Ovary (tissue), 3 donors: Measurements from ENCODE around the gene TCTN1.

Source experiments
- EP300 ChIP-seq: sonication (generic); formaldehyde crosslinking; IDR thresholded peaks from one replicate; pipeline ENCODE4 v1.6.1; 2017; ENCODE audit warnings: antibody characterized with exemption
- POLR2A ChIP-seq: fragments of 450-650 bp; IDR thresholded peaks from one replicate; pipeline ENCODE4 v1.6.1; 2017; ENCODE audit warnings: antibody characterized with exemption, mild to moderate bottlenecking, moderate library complexity
- TF ChIP-seq, protein P1 (sequence below), 3 donors: fragments of 450-650 bp in 2 of 3; fragments of 200-600 bp in 1 of 3; IDR thresholded peaks; one replicate each; pipeline versions ENCODE4 v1.5.1 to v1.8.0; 2016 to 2022; ENCODE audit warnings: antibody characterized with exemption in 3 of 3, mild to moderate bottlenecking in 1 of 3
- donor health status: DM: no; HTN: no; CAD: no.

DNA sequence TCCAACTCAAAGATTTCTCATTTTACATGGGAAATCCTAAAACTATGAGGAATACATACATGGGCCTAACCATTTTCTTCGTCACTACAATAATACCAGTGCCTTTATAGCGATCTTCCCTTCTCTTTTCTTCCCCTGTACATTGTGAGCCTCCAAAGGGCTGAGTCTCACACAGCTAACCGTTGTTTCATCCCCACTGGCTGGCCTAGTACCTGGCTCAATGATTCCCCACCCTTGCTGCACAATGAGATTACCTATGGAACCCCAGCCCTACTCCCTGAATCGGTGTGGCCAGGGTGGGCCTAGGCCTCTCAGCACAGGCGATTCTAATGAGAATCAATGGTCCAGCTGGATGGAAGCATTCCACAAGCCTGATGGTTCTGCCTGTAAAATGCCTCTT lies 46.9 kb upstream of the TCTN1 start:
- TF ChIP-seq, protein P1, sequence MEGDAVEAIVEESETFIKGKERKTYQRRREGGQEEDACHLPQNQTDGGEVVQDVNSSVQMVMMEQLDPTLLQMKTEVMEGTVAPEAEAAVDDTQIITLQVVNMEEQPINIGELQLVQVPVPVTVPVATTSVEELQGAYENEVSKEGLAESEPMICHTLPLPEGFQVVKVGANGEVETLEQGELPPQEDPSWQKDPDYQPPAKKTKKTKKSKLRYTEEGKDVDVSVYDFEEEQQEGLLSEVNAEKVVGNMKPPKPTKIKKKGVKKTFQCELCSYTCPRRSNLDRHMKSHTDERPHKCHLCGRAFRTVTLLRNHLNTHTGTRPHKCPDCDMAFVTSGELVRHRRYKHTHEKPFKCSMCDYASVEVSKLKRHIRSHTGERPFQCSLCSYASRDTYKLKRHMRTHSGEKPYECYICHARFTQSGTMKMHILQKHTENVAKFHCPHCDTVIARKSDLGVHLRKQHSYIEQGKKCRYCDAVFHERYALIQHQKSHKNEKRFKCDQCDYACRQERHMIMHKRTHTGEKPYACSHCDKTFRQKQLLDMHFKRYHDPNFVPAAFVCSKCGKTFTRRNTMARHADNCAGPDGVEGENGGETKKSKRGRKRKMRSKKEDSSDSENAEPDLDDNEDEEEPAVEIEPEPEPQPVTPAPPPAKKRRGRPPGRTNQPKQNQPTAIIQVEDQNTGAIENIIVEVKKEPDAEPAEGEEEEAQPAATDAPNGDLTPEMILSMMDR (IDR thresholded peaks at IDR 0.05) = no peak
- TF ChIP-seq EP300 (no peak), POLR2A (no peak)
